22Rv1 (cell line): ENCODE measurements around the gene FAM120A.

ENCODE experiments used
- H3K27ac ChIP-seq: fragments of 450-650 bp; 2 replicates; pipeline ENCODE4 v1.5.1; 2017
- CTCF ChIP-seq: fragments of 450-650 bp; IDR thresholded peaks from 2 replicates; pipeline ENCODE4 v1.5.1; 2017; ENCODE audit warnings: mild to moderate bottlenecking
- ZFX ChIP-seq: fragments of 450-650 bp; IDR thresholded peaks from 2 replicates; pipeline ENCODE4 v1.6.1; 2017; ENCODE audit warnings: antibody characterized with exemption, borderline replicate concordance

The FAM120A gene

GRCh38 chr9:93541005-93541404, 89.5 kb downstream of the FAM120A start:
- no peak overlapping the region for H3K27ac ChIP-seq
- TF ChIP-seq ZFX: no peak
- no peak for TF ChIP-seq CTCF

GRCh38 chr9:93541581-93542349, 90.3 kb downstream of the FAM120A start:
- TF ChIP-seq ZFX (no peak), CTCF (no peak)
- H3K27ac ChIP-seq: no peak overlapping the region

- TF ChIP-seq CTCF (no peak), ZFX (no peak)
- no peak overlapping the region for H3K27ac ChIP-seq
Observed at GRCh38 chr9:93543117-93543516, 91.6 kb downstream of the FAM120A start.

- TF ChIP-seq ZFX (no peak), CTCF (no peak)
Observed at GRCh38 chr9:93546356-93546755, 94.9 kb downstream of the FAM120A start.

GRCh38 chr9:93549611-93550010, 98.1 kb downstream of the FAM120A start:
- peak overlapping the region; percentile 17; the same call in 1 of the 2 replicates for H3K27ac ChIP-seq
- no peak for TF ChIP-seq ZFX
- TF ChIP-seq CTCF: no peak

More at GRCh38 chr9:93546356-93546755, 94.9 kb downstream of the FAM120A start:
- no peak overlapping the region for H3K27ac ChIP-seq

- TF ChIP-seq ZFX: no peak
- no peak for TF ChIP-seq CTCF
- H3K27ac ChIP-seq: no peak overlapping the region
Observed at GRCh38 chr9:93552923-93553322, 101.4 kb downstream of the FAM120A start.

GRCh38 chr9:93555370-93555769, 103.9 kb downstream of the FAM120A start:
- TF ChIP-seq ZFX: no peak
- TF ChIP-seq CTCF: no peak
- no peak overlapping the region for H3K27ac ChIP-seq
